Measurements from ENCODE around the gene POLR3H.

POLR3H gene

DNA sequence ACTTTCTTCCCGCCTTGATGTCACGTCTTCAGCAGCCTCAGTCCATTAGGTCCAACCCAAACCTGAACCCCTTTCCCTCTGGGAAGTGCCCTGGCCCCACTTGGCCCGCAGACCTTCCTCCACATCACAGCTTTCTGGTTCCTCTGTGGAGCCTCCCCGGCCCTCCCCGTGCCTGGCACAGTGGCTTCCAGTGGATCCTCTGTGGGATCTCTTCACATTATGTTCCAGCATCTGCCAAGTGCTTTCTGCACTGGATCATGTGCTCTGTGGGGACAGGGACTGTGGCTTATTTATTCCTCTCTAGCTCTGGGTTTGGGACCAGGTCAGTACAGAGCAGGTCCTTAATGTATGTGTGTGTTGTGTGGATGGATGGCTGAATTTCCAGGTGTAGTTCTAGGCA, 30.9 kb downstream of the POLR3H start:
- FAIRE-seq: no peak

DNA sequence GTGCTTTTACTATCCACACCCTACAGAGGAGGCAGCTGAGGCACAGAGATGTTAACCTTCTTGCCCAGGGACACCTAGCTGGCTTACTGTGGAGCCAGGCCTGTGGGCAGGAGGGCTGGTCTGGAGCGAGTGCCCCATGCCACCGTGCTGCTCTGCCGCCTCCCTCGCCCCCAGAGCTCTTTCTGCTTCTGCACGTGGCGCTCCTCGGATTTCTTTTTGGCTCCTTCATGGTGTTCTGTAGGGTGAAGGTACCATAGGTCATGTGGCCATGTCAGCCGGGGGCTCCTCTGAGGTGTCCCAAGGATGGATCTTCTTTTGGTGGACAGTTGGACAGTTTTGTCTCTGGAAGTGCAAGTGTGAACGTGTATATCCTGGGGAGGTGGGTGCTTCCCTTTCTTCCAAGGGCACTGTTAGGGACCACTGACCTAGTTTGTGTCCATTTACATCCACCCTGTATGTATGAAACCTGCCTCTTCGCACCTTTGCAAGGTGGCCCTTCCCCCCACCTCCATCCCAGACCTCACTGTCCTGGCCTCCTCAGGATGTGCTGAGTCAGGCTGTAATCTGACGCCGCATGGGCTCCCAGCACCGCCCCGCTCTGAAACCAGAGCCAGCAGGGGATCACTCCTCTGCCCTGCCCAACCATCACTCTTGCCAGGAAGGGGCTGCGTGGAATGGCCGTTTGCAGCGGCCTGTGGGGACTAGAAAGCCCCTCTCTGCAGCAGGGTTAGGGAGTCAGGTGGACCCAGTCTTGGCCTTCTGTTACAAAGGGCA, 31.7 kb downstream of the POLR3H start:
- no peak for FAIRE-seq

DNA sequence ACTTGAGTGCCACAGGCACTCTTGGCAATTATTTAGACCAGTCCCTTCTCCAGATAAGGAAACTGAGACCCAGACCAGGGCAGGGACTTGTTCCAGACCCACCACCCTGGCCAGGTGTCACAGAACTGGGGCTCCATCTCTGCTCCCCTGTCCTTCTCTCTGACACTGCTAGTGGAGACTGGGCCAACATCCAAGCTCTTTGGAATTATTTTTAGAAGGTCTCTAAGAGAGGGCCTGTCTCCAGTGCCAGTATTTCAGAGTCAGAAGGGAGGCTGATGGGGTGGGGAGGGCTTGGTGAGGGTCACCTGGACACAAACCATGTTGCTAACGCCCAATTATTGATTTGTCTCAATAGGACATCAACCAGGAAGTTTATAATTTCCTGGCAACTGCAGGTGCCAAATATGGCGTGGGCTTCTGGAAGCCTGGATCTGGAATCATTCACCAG, 32.7 kb downstream of the POLR3H start:
- no peak for FAIRE-seq

DNA sequence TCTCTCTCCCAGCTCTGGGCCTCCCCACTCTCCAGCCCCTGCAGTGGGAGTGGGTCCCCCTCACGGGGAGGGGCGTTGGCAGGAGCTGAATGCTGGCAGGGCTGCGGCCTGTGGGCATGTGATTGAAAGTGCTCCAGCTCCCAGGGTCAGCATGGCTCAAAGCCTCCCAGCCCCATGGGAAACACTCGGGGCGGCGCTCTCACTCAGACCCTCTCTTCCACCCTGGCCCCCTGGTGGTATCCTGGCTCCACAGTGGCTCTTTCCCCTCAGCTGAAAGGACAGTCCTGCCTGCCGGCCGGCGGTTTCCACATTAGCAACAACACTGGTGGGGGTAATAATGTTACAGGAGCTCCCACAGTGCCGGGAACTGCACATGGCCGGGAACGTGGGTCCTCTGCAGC, 35.5 kb downstream of the POLR3H start:
- FAIRE-seq: no peak

DNA sequence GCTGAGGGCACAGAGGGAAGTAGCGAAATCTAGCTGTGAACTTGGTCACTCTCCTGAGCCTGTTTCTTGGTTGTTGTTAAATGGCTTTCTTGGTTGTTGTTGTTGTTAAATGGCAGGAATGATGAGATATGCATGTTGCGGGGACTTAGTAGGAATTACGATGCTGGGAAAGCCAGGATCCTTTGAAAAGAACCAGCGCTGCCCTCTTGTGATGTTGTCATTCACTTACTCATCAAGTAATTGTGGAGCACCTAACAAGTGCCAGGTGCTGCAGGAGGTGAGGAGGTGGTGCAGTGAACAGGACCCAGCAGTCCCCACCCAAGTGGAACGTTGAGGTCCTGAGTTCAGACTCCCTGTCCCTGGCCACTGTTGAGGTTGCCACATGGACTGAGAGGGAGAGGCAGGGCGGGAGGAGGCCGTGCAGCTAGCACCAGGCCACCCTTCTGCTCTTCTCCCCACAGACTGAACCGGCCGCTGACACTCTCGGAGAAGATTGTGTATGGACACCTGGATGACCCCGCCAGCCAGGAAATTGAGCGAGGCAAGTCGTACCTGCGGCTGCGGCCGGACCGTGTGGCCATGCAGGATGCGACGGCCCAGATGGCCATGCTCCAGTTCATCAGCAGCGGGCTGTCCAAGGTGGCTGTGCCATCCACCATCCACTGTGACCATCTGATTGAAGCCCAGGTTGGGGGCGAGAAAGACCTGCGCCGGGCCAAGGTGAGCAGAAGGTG, 36.8 kb downstream of the POLR3H start:
- FAIRE-seq: no peak

DNA sequence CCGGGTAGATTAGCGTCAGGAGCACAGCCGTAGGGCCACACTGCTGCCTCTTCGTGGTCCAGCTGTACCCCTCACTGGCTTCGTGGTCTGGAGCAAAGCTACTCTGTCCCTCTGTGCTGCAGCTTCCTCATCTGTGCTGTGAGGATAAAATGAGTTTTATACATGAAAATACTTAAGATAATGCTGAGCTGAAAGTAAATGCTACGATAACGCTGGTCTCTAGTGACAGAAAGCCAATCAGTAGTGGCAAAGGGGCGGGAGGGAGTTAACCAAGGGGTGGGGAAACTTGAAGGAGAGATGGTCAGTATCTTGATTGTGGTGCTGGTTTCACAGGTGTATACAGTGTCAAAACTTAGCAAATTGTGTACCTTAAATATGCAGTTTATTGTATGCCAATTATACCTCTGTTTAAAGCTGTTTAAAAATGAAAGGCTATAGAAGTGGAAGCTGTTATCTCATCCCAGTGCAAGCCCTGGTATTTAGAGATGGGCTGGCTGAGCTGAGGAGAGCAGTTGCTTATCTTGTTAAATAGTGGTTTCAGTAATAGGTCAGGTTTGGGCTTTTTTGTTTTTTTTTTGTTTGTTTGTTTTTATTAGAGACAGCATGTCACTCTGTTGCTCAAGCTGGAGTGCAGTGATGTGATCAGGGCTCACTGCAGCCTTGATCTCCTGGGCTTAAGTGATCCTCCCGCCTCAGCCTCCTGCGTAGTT, 38.6 kb downstream of the POLR3H start:
- FAIRE-seq: no peak

DNA sequence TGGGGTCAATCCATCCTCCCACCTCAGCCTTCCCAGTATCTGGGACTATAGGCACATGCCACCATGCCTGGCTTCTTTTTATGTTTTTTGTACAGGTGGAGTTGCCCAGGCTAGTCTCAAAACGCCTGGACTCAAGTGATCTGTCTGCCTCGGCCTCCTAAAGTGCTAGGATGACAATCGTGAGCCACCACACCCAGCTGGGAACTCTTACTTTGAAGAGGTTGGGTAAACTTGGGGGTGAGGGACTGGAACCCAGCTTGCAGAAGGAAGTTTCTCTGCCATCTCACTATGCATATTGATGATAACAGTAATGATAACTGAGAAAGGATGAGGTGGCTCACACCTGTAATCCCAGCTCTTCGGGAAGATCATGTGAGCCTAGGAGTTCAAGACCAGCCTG, 39.5 kb downstream of the POLR3H start:
- FAIRE-seq: no peak

DNA sequence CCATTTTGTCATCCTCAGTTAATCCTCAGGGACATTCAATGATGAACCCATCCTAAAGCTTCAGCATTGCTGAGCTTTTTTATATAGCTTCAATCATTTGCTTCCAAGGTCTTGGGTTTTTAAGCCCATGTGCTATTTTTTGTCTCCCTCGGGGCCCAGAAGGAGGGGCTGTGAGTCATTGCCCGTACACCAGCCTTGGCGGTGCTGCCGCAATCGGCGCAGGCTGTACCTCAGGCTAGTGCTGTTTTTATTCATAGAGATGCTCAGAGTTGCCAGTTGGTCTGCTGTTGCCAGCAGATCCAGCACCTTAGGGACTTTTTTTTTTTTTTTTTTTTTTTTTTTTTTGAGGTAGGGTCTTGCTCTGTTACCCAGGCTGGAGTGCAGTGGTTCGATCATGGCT, 39.9 kb downstream of the POLR3H start:
- FAIRE-seq: no peak

DNA sequence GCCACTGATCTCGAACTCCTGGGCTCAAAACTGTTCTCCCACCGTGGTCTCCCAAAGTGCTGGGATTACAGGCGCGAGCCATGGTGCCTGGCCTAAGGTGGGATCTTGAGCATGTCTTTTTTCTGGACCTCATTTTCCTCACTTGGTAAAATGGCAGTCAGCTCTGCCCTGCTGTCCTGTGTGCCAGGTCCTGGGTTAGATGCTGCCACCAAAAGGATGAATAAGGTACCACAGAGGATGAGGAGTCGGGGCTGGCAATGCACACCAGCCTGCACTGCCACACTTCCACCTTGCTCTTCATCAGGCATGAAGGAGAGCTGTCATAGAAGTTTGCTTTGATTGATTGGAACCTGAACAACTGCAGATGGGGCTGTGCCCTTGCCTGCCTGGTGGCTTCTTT, 43.1 kb downstream of the POLR3H start:
- no peak for FAIRE-seq

DNA sequence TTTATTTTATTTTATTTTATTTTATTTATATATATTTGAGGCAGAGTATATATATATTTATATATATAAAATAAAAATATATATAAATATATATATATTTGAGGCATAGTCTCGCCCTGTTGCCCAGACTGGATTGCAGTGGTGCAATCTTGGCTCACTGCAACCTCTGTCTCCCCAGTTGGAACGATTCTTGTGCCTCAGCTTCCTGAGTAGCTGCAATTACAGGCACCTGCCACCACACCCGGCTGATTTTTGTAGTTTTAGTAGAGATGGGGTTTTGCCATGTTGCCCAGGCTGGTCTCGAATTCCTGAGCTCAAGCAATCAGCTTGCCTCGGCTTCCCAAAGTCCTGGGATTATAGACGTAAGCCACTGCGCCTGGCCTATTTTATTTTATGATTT, 44.0 kb downstream of the POLR3H start:
- FAIRE-seq: no peak

DNA sequence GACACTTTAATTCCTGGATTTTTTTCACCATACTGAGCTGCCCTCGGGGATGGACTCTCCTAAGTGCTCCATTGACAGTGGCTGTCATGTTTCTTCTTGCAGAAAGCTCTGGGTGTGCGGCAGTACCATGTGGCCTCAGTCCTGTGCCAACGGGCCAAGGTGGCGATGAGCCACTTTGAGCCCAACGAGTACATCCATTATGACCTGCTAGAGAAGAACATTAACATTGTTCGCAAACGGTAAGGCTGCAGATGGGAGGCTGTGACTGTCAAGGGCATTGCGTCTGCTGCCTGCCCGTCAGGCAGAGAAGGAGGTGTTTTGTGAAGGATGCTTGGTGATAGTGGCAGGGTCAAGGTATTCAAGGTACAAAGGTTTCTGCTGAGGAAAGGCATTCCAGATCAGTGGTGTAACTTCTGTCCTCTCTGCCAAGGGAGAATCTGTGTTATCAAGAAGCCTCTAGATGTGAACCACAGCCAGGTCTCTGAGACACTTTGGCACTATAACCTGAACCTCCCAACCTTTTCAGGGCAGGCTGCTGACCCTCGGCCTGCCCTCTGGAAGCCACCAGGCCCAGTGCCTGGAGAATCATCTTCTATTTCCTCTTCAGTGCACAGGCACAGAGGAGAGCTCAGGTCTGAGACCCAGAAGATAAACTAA, 44.5 kb downstream of the POLR3H start:
- no peak for FAIRE-seq

DNA sequence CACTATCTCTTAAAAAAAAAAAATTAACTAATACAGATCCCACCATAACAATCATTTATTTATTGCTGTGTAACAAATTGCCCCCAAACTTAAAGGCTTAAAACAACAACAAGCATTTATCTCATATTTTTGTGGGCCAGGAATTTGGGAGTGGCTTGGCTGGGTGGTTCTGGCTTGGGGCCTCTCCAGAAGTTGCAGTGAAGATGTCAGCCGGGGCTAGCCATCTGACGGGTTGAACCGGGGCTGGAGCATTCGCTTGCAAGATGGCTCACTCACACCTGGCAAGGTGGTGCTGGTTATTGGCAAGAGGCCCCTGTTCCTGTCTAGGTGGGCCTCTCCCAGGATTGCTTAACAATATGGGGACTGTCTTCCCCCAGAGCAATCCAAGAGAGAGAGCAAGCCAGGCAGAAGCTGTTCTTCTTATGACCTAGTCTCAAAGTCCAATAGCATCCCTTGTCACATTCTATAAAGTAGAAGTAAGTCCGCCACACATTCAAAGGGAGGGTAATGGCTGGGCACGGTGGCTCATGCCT, 45.9 kb downstream of the POLR3H start:
- FAIRE-seq: no peak

DNA sequence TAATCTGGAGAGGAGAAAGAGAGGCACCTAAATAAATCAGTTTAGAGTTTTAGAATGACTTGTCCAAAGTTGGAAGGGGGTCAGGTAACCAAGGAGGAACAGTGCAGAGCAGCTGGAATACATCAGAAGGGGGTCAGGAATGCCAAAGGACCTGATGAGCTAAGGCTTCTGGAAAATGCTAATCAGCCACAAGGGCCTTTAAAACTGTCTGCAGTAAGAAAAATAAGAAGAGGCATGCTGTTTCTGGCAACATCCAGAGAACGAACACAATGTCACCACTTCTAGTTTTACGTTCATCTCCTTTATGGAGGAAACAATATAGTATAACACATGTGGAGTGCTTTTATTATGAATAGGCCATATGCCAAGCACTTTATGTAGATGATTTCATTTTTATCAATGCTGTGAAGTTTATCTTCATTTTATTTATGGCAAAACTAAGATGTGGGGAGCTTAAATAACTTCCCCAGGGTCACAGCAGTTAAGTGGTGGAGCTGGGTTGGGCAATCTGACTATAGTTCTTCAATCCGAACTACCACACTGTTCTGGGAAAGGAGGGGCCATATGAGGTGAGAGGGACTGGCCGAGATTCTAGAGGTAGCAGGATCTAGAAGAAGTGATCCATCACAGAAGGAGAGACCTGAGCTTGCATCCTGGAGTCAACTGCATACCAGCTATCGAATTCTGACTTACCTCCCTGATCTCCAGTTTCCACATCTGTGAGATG, 52.7 kb downstream of the POLR3H start:
- FAIRE-seq: no peak

DNA sequence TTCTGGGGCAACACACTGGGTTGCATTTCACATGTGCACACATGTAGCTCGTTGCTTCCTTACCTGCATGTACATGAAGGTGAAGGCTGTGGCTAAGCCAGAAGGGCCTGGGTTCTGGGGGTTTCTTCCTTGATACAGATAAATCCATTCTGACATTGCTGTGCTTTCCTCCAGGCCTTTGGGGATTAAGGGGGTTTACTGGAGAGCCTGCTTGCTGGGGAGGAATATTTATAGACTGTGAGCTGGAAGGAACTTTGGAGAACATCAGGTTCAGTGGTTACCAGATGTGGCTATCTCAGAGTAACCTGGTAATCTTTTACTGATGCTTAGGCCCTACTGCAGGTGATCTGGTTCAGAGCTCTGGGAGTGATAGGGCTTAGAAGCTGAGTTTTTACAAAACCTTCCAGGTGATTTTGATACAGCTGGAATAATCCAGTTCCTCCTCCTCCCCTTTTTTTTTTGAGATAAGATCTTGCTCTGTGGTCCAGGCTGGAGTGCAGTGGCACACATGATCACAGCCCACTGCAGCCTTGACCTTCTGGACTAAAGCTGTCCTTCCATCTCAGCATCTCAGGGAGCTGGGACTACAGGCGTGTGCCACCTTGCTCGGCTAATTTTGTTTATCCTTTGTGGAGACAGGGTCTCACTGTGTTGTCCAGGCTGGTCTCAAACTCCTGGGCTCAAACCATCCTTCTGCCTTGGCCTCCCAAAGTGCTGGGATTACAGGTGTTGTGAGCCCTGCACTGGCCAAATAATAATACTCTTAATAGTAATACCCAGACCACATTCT, 55.5 kb downstream of the POLR3H start:
- FAIRE-seq: no peak

DNA sequence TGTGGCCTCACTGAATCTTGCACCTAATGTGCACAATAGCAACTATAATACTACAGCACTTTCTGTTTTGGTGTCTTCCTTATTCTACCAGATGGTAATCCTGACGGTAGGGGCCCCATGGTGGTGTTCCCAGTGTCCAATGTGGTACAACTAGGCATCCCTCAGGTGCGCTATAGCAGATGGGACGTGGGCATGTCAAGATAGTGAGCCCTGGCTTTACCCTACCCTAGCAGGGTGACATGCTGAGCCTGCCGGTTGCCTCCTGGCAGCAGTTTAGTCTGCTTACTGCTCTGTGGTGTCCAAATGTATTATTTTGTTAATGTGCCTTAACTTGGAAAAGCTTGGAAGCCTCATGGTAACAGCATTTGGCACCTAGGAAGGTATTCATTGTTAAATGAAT, 56.2 kb downstream of the POLR3H start:
- no peak for FAIRE-seq

DNA sequence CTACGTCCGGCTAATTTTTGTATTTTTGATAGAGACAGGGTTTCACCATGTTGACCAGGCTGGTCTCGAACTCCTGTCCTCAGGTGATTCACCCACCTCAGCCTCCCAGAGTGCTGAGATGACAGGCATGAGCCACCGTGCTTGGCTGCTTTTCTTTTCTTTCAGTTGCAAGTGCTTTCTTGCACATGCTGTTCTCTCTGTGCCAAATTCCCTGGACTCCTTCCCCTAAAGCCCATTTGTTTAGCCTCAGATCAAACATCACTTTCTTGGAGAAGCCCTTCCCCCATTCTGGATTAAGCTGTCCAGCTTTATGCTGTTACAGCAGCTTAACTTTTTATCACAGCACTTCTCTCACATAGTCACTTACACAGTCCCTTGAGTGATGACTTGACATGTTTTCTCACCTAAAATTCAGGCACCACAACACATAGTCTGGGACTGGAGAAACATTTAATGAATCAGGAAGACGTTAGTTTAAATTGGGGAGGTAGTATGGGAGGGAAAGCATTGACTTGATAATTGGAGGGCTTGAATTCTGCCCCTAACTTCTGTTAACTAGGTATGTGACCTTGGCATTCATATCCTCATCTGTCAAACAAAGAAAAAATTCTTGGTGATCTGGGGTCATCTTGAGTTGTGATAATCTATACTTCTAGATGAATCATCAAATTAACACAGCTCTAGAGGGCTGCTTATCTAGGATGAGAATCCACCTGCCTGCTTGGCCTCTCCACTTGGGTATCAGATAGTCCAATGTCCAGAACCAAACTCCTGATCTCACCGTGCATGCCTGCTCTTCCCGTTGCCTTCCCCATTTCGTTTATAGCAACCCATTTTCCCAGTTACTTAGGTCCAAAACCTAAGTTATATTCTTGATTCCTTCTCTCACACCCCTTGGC, 57.0 kb downstream of the POLR3H start:
- no peak for FAIRE-seq

DNA sequence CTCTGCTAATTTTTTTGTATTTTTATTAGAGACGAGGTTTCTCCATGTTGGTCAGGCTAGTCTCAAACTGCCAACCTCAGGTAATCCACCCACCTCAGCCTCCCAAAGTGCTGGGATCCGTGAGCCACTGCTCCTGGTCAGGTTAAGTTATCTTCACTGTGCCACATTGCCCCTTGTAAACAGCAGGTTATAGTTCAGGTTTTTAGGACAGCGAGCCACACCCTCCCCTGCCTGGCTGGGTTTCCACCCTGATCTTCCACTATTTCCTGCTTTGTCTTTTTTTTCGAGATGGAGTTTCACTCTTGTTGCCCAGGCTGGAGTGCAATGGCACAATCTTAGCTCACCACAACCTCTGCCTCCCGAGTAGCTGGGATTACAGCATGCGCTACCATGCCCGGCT, 59.2 kb downstream of the POLR3H start:
- no peak for FAIRE-seq

DNA sequence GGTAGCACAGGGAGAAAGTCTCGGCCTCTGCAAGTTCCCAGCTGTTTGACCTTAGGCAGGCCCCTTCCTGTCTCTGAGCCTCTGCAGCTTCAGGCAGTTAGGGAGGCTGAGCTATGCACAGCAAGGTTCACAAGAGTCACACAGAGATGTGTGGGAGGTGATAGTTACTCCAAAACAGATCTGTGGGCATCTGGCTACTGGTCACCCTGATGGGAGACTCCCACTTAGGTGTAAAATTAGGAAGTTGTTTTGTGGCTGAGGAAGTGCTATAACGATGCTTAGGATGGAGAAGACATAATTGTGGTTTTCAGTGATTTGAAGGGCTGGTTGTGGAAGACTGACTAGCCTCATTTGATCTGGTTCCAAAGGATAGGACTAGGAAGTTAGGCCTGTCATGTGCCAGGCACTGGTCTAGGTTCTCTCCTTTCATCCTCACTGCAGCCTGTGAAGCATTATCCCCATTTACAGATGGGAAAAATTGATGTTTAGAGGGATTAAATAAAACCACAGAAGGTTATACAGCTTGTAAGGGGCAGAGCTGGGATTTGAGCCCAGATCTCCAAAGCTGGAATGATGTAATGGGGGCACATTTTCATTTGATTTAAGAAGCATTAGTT, 61.8 kb downstream of the POLR3H start:
- no peak for FAIRE-seq

DNA sequence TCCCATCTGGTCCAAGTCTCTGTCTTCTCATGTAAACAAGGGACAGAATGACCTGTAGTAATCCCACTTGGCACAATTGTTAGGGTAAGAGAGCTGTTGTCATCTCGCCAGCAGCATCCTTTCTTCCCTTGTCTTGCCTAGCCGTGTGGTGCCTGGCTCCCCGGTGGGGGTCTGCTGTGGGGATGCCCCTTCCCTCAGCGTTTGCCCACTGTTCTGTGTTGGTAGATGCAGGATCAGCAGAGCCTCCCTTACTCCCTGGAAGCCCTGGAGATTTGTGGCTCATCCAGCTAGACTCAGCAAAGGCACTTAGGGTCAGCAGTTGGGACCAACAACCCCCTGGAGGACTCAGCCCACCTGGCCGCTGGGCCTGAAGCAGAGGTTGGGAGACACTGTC, 62.3 kb downstream of the POLR3H start:
- FAIRE-seq: no peak

All from A204.1 (cell line).